SKM-1 (cell line): ENCODE results near the gene SHPK.
"Not testable (repeated sequence)": the region's sequence is repeated elsewhere in the genome, so short reads cannot be mapped to it uniquely, and the experiment has no call there.

Experiments
- DNase-seq: peaks from one replicate; lab custom pipeline; 2025; ENCODE audit not compliant: unreplicated experiment; lab: John Stamatoyannopoulos, UW

Gene SHPK

GRCh38 chr17:3593384-3593783 is 42.7 kb downstream of the SHPK start:
- DNase-seq = no peak

- DNase-seq = no peak
These were observed 43.7 kb downstream of the SHPK start for GRCh38 chr17:3592216-3592860.

GRCh38 chr17:3590768-3591167 is 45.3 kb downstream of the SHPK start:
- no peak for DNase-seq

- no peak for DNase-seq
These were observed 45.8 kb downstream of the SHPK start for GRCh38 chr17:3590231-3590630.

- DNase-seq = no peak
These were observed 46.3 kb downstream of the SHPK start for GRCh38 chr17:3589784-3590183.

- DNase-seq = no peak
These were observed 50.2 kb downstream of the SHPK start for GRCh38 chr17:3585826-3586225.

GRCh38 chr17:3583456-3583855 is 52.6 kb downstream of the SHPK start:
- no peak for DNase-seq

- no peak for DNase-seq
These were observed 53.1 kb downstream of the SHPK start for GRCh38 chr17:3582915-3583314.

GRCh38 chr17:3578667-3579066 is 57.4 kb downstream of the SHPK start:
- DNase-seq = not testable (repeated sequence)

GRCh38 chr17:3576970-3577369 is 59.1 kb downstream of the SHPK start:
- no peak for DNase-seq

GRCh38 chr17:3575511-3575910 is 60.5 kb downstream of the SHPK start:
- DNase-seq = no peak

GRCh38 chr17:3574231-3574630 is 61.8 kb downstream of the SHPK start:
- DNase-seq = no peak

- DNase-seq = no peak
These were observed 62.6 kb downstream of the SHPK start for GRCh38 chr17:3573246-3574100.

GRCh38 chr17:3572231-3572630 is 63.8 kb downstream of the SHPK start:
- DNase-seq = no peak

GRCh38 chr17:3571043-3571900 is 64.8 kb downstream of the SHPK start:
- DNase-seq = no peak

- DNase-seq = no peak
These were observed 66.4 kb downstream of the SHPK start for GRCh38 chr17:3569534-3570137.

GRCh38 chr17:3566551-3566950 is 69.5 kb downstream of the SHPK start:
- DNase-seq = no peak

- no peak for DNase-seq
These were observed 70.9 kb downstream of the SHPK start for GRCh38 chr17:3565143-3565542.

GRCh38 chr17:3564241-3564640 is 71.8 kb downstream of the SHPK start:
- DNase-seq = not testable (repeated sequence)

- no peak for DNase-seq
These were observed 76.8 kb downstream of the SHPK start for GRCh38 chr17:3559270-3559645.

- DNase-seq = no peak
These were observed 77.3 kb downstream of the SHPK start for GRCh38 chr17:3558603-3559269.
